Stomach (tissue), 4 donors: ENCODE data around the gene TMEM238L.

Experiments used
- EP300 ChIP-seq: sonication (generic); formaldehyde crosslinking; IDR thresholded peaks from one replicate; pipeline ENCODE4 v1.6.1; 2017; ENCODE audit warnings: antibody characterized with exemption
- POLR2A ChIP-seq, 4 donors: fragments of 450-650 bp; IDR thresholded peaks; one replicate each; pipeline ENCODE4 v1.6.1; 2016; ENCODE audit warnings: antibody characterized with exemption in 4 of 4, control low read depth in 2 of 4, mild to moderate bottlenecking in 1 of 4, moderate library complexity in 1 of 4
- POLR2AphosphoS5 ChIP-seq, 3 donors: sonication (generic); formaldehyde crosslinking; IDR thresholded peaks; one replicate each; pipeline ENCODE4 v1.6.1; 2016; ENCODE audit warnings: antibody characterized with exemption in 3 of 3
- TF ChIP-seq, protein P1 (sequence below), 7 experiments: fragments of 450-650 bp in 4 of 7; fragments of 200-600 bp in 3 of 7; sonication (generic) in 3 of 7; IDR thresholded peaks; one replicate each; pipeline ENCODE4 v1.5.1; 2016 to 2019; ENCODE audit warnings: antibody characterized with exemption in 7 of 7, control low read depth in 2 of 7, mild to moderate bottlenecking in 1 of 7

GRCh38 chr17:10803350-10803749 lies 549 bp downstream of the TMEM238L start:
- TF ChIP-seq, protein P1, sequence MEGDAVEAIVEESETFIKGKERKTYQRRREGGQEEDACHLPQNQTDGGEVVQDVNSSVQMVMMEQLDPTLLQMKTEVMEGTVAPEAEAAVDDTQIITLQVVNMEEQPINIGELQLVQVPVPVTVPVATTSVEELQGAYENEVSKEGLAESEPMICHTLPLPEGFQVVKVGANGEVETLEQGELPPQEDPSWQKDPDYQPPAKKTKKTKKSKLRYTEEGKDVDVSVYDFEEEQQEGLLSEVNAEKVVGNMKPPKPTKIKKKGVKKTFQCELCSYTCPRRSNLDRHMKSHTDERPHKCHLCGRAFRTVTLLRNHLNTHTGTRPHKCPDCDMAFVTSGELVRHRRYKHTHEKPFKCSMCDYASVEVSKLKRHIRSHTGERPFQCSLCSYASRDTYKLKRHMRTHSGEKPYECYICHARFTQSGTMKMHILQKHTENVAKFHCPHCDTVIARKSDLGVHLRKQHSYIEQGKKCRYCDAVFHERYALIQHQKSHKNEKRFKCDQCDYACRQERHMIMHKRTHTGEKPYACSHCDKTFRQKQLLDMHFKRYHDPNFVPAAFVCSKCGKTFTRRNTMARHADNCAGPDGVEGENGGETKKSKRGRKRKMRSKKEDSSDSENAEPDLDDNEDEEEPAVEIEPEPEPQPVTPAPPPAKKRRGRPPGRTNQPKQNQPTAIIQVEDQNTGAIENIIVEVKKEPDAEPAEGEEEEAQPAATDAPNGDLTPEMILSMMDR (IDR thresholded peaks at IDR 0.05): no peak
- TF ChIP-seq POLR2A (IDR thresholded peaks at IDR 0.05) (no peak), POLR2AphosphoS5 (IDR thresholded peaks at IDR 0.05) (no peak), EP300 (no peak)
